ENCODE data around the gene PROB1.
"Not testable (repeated sequence)": the region's sequence is repeated elsewhere in the genome, so short reads cannot be mapped to it uniquely, and the experiment has no call there.

The PROB1 gene, protein sequence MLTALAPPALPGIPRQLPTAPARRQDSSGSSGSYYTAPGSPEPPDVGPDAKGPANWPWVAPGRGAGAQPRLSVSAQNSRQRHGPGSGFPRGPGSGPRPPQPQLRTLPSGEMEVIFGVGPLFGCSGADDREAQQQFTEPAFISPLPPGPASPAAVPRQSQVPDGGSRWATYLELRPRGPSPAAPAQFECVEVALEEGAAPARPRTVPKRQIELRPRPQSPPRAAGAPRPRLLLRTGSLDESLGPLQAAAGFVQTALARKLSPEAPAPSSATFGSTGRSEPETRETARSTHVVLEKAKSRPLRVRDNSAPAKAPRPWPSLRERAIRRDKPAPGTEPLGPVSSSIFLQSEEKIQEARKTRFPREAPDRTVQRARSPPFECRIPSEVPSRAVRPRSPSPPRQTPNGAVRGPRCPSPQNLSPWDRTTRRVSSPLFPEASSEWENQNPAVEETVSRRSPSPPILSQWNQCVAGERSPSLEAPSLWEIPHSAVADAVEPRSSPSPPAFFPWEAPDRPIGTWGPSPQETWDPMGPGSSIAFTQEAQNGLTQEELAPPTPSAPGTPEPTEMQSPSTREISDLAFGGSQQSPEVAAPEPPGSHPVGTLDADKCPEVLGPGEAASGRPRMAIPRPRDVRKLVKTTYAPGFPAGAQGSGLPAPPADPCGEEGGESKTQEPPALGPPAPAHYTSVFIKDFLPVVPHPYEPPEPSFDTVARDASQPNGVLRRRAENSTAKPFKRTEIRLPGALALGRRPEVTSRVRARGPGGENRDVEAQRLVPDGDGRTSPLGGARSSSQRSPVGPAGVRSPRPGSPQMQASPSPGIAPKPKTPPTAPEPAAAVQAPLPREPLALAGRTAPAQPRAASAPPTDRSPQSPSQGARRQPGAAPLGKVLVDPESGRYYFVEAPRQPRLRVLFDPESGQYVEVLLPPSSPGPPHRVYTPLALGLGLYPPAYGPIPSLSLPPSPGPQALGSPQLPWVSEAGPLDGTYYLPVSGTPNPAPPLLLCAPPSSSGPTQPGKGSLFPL

DNA sequence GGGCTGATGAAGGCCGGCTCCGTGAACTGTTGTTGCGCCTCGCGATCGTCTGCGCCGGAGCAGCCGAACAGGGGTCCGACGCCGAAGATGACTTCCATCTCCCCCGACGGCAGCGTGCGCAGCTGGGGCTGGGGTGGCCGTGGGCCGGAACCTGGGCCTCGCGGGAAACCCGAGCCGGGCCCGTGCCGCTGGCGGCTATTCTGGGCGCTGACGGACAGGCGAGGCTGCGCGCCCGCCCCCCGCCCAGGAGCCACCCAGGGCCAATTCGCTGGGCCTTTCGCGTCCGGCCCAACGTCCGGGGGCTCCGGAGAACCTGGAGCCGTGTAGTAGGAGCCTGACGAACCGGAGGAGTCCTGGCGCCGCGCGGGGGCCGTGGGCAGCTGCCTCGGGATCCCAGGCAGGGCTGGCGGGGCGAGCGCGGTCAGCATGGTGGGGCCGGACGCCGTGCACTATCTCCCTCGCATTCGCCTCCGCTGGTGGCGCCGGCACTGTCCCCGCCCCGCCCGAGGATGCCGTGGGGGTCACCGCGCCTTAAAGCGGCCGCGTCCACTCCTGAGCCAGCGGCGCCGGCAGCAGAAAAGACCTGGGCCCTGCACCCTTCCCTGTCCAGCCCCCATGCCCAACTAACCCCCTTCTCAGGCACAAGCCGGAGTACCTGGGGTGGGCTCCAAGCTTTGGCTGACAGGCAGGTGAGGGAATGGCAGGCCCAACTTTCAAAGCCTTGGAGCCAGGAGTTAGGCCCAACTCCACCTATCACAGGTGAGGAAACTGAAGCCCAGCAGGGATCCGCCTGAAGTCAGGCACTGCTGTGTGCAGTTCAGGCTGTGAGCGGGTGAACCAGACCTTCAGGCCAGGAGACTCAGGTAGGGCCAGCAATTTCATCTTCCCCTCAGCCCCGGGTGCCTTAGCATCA lies at the start of gene PROB1:
TSS of gene PROB1 (minus strand) at position 451 of the 913 bp plus-strand sequence. CDS start at position 428, 23 bp downstream.
- TF ChIP-seq, protein P1, sequence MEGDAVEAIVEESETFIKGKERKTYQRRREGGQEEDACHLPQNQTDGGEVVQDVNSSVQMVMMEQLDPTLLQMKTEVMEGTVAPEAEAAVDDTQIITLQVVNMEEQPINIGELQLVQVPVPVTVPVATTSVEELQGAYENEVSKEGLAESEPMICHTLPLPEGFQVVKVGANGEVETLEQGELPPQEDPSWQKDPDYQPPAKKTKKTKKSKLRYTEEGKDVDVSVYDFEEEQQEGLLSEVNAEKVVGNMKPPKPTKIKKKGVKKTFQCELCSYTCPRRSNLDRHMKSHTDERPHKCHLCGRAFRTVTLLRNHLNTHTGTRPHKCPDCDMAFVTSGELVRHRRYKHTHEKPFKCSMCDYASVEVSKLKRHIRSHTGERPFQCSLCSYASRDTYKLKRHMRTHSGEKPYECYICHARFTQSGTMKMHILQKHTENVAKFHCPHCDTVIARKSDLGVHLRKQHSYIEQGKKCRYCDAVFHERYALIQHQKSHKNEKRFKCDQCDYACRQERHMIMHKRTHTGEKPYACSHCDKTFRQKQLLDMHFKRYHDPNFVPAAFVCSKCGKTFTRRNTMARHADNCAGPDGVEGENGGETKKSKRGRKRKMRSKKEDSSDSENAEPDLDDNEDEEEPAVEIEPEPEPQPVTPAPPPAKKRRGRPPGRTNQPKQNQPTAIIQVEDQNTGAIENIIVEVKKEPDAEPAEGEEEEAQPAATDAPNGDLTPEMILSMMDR (IDR thresholded peaks at IDR 0.05; ENCODE audit: low read depth, low read length, missing control alignments): no peak
- no peak for DNase-seq (ENCODE audit: extremely low read depth, low read depth)
- H3K4me3 ChIP-seq (replicated peaks; ENCODE audit: low read depth, low read length): peak within 1 kb of the TSS; percentile 52

DNA sequence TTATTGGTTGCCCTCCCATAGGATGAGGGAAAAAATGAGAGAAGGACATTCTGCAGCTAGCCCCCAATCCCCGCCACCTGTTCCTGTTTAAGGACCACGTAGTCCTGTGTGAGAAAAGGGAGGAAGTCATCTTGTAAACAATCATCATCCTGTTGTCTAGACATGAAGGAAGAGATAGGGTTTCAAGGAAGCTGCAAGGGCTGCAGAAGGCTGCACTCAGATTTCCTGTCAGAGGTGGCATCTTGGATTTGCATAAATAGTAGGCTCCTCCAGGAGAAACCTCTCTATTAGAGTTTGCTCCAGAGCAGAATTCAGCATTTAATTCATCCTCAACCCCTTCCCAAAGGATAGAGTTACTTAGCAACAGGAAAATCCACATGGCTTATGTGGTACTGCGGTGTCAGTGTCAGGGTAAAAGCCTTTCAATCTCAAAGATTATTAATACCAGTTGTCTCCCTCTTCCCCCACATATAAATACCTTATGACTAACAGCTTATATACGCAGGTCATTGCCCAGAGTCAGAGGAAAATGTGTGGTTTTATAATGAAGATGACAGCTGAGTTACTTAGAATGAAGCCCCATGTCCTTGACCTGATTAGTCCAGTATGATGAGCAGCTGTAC lies 49.0 kb upstream of the PROB1 start:
- DNase-seq (ENCODE audit: extremely low read depth, low read depth): peak; percentile 90
- TF ChIP-seq, protein P1 (IDR thresholded peaks at IDR 0.05; ENCODE audit: low read depth, low read length, missing control alignments): no peak
- H3K4me3 ChIP-seq (replicated peaks; ENCODE audit: low read depth, low read length): no peak overlapping the region

DNA sequence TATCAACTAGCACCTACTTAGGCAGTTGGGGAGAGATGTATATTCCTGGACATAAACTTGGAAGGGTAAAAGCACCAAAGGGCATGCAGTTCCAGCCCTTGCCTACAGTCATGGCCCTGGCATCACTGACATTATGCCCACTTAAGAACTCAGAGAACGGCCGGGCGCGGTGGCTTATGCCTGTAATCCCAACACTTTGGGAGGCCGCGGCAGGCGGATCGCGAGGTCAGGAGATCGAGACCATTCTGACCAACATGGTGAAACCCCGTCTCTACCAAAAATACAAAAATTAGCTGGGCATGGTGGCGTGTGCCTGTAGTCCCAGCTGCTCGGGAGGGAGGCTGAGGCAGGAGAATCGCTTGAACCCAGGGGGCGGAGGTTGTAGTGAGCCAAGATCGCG lies 45.5 kb upstream of the PROB1 start:
- not testable (repeated sequence) for DNase-seq (ENCODE audit: extremely low read depth, low read depth); H3K4me3 ChIP-seq (replicated peaks; ENCODE audit: low read depth, low read length)

DNA sequence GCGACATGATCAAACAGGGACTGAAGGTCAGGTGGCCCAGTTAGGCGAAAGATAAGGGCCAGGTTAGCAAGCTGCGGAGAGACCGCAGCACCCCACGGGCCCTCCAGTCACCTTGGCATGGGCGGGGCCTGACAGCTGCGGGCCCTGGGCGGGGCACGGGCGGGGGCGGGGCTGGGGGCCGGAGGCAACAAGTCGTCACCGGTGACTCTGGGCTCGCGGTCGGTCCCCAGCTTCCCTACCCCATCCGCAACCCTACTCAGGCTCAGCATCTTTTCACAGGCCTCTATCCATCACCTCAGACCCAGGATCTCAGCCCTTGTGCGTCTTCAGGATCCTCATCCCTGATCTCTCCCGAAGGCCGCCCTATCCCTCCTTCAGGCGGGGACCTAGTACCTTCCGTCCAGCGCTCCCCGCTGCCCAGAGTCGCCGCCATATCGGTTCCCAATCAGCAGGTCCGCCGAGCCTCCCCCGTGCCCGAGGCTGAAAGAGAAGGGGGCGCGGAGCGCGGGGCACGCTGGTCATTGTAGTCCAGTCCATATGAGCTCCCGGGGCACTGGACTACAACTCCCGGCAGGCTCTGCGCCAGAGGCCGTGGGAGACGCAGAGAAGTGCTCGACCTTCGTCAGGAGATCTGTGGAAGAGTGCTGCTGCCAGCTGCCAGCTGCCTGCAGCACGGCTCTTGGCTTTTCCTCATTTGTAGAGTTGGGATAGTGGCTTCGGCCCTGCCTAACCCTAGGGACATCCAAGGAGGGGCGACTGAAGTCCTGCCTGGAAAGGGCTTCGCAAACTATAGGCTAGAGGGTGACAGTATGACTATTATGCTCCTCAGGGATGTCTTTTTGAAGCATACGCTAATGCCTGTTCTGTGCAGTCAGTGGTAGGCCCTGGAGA lies 44.4 kb upstream of the PROB1 start, which contains the start of gene DNAJC18:
TSS of gene DNAJC18 (minus strand) at position 513 of the 891 bp plus-strand sequence. CDS start at position 433, 80 bp downstream.
- DNase-seq (ENCODE audit: extremely low read depth, low read depth): peak; percentile 65
- peak within 1 kb of the TSS; percentile 66 for H3K4me3 ChIP-seq (replicated peaks; ENCODE audit: low read depth, low read length)
- TF ChIP-seq, protein P1 (IDR thresholded peaks at IDR 0.05; ENCODE audit: low read depth, low read length, missing control alignments): no peak

DNA sequence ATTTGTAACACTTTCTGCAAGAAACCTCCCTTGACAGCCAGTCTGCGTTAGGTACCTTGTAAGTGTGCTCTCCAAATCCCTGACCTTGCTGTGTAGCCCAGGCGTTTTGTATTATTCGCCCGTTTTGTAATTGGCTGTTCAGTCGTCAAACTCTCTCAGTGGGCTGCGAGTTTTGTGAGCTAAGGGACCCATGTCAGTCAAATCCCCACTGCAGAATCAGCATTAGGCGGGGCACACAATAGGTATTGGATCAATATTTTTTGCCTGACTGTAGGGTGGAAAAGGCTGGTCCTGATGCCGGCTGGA lies 43.8 kb upstream of the PROB1 start:
- TF ChIP-seq, protein P1 (IDR thresholded peaks at IDR 0.05; ENCODE audit: low read depth, low read length, missing control alignments): no peak
- DNase-seq (ENCODE audit: extremely low read depth, low read depth): no peak
- peak overlapping the region; percentile 66 for H3K4me3 ChIP-seq (replicated peaks; ENCODE audit: low read depth, low read length)

DNA sequence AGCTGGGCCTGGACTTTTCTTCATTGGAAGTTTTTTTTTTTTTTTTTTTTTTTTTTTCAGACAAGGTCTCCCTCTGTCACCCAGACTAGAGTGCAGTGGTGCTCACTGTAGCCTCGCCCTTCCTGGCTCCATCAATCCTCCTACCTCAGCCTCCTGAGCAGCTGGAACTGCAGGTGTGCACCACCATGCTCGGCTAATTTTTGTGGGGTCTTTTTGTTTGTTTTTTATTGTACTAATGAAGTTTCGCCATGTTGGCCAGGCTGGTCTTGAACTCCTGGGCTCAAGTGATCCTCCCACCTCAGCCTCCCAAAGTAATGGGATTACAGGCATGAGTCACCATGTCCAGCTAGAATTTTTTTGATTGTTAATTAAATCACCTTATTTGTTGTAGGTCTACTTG lies 40.8 kb upstream of the PROB1 start:
- no peak overlapping the region for H3K4me3 ChIP-seq (replicated peaks; ENCODE audit: low read depth, low read length)
- TF ChIP-seq, protein P1 (IDR thresholded peaks at IDR 0.05; ENCODE audit: low read depth, low read length, missing control alignments): no peak
- no peak for DNase-seq (ENCODE audit: extremely low read depth, low read depth)

All from HFF-Myc (cell line).